Islet of Langerhans (tissue), 1 donor: Measurements from ENCODE around the gene RNF181.
"Not testable (repeated sequence)": the region's sequence is repeated elsewhere in the genome, so short reads cannot be mapped to it uniquely, and the experiment has no call there.

Source experiments
- FAIRE-seq: peaks from one replicate; lab custom pipeline; 2011; peaks lifted over from hg19 to GRCh38; lab: Jason Lieb, UNC

RNF181 gene

GRCh38 chr2:85577386-85578242 lies 17.9 kb upstream of the RNF181 start, which contains the start of gene VAMP8:
TSS of gene VAMP8 (plus strand) at chr2:85577586. CDS start at chr2:85577647, 61 bp downstream.
- no peak for FAIRE-seq

- no peak for FAIRE-seq
Observed at GRCh38 chr2:85578243-85579180, 17.0 kb upstream of the RNF181 start.

GRCh38 chr2:85579266-85579935 lies 16.1 kb upstream of the RNF181 start:
- FAIRE-seq, result no peak

- no peak for FAIRE-seq
Observed at GRCh38 chr2:85580206-85580605, 15.3 kb upstream of the RNF181 start.

GRCh38 chr2:85582492-85582891 lies 13.1 kb upstream of the RNF181 start:
- no peak for FAIRE-seq

GRCh38 chr2:85583667-85584353 lies 11.7 kb upstream of the RNF181 start:
- FAIRE-seq, result no peak

GRCh38 chr2:85584354-85584856 lies 11.1 kb upstream of the RNF181 start, which contains the start of gene VAMP5:
TSS of gene VAMP5 (plus strand) at chr2:85584431. CDS start at chr2:85584491, 60 bp downstream.
- FAIRE-seq, result no peak

GRCh38 chr2:85584857-85585780 lies 10.4 kb upstream of the RNF181 start:
- FAIRE-seq, result no peak

- FAIRE-seq, result no peak
Observed at GRCh38 chr2:85585781-85586105, 9.8 kb upstream of the RNF181 start.

- FAIRE-seq, result no peak
Observed at GRCh38 chr2:85588236-85588635, 7.3 kb upstream of the RNF181 start.

GRCh38 chr2:85588645-85589044 lies 6.9 kb upstream of the RNF181 start:
- FAIRE-seq, result no peak

GRCh38 chr2:85589181-85589580 lies 6.4 kb upstream of the RNF181 start:
- no peak for FAIRE-seq

GRCh38 chr2:85589982-85590791 lies 5.4 kb upstream of the RNF181 start:
- FAIRE-seq, result no peak

- no peak for FAIRE-seq
Observed at GRCh38 chr2:85590950-85591349, 4.6 kb upstream of the RNF181 start.

GRCh38 chr2:85591563-85591962 lies 4.0 kb upstream of the RNF181 start:
- no peak for FAIRE-seq

GRCh38 chr2:85592299-85592698 lies 3.2 kb upstream of the RNF181 start:
- FAIRE-seq, result not testable (repeated sequence)

- no peak for FAIRE-seq
Observed at GRCh38 chr2:85593023-85593422, 2.5 kb upstream of the RNF181 start.

GRCh38 chr2:85594715-85595300 lies 737 bp upstream of the RNF181 start:
- FAIRE-seq, result no peak

GRCh38 chr2:85596026-85596333 lies 435 bp downstream of the RNF181 start:
- no peak for FAIRE-seq
